Measurements from ENCODE around the gene UBXN11.

UBXN11 gene, protein sequence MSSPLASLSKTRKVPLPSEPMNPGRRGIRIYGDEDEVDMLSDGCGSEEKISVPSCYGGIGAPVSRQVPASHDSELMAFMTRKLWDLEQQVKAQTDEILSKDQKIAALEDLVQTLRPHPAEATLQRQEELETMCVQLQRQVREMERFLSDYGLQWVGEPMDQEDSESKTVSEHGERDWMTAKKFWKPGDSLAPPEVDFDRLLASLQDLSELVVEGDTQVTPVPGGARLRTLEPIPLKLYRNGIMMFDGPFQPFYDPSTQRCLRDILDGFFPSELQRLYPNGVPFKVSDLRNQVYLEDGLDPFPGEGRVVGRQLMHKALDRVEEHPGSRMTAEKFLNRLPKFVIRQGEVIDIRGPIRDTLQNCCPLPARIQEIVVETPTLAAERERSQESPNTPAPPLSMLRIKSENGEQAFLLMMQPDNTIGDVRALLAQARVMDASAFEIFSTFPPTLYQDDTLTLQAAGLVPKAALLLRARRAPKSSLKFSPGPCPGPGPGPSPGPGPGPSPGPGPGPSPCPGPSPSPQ

GRCh38 chr1:26306290-26307229, at the start of gene UBXN11:
Gene UBXN11, minus strand, starts transcription at chr1:26306636. Its CDS starts 3,753 bp downstream, at chr1:26302883.
- DNase-seq = peak; percentile 62 to 98 (median 92)
- intact Hi-C loops (cut with DNase I) = no loop called here

DNA sequence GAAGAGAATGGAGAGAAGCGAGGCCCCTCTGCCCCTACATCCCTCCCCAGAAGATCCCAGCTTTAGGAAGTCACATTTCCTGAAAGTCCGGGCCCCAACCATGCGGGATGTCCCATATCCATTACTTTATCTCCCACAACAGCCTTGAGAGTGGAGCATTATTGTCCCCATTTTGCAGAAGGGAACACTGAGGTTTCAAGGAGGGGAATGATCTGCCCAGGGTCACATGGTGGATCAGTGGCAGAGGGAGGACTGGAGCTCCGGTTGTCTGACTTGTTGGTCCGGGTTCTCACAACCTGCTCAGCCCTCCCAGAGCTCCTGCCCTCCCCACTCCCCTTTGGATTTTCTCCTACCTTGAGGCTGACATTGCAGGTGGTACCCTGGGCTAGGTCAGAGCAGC, 49.7 kb upstream of the UBXN11 start:
- DNase-seq = peak in 2 of 10 donors; percentile 17 to 19
- intact Hi-C loops (cut with DNase I) = no loop called here

- DNase-seq = peak in 1 of 10 donors; percentile 72
- intact Hi-C loops (cut with DNase I) = no loop called here
These were observed 48.5 kb upstream of the UBXN11 start for GRCh38 chr1:26354972-26355371.

DNA sequence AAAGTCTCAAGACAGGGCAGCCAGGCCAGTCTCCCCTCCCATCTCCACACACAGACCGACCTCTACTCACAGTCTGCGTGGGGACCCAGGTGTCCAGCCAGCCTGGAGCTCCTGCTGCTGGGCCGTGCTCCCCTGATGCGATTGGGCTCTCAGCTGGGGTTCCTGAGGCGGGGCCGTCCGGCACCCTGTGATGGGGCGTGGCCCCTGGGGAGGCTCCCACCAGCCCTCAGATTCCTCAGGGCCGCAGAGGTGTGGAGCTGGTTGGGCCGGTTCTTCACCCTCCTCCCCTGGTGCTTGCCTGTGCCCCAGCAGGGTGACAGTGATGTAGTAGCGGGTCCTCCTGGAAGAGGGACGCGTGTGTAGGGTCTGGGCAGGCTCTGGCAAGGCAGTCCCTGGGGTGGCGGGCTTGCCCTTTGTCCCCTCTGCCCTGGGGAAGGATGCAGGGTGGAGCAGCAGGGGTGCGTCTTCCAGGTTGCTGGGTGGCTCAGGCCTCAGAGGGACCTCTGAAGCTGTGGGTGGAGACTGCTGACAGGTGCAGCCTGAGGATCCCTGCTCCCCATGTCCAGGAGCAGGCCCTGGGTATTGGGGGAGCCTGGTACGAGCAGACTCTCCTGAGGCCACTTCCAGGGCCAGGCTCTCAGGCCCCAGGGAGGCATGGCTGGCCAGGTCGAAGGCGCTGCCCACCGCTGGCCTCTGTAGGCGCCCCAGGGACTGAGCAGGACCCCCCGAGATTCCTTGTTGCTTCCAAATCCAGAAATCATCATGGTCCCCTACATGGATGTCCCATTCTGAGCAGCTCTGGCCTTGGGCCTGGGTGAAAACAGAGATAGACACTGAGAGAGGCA, 47.8 kb upstream of the UBXN11 start, which contains the start of gene CRYBG2:
Gene CRYBG2, minus strand, starts transcription at position 155 of the 845 bp plus-strand sequence. CDS start 7,473 bp downstream, outside the sequence.
- peak in 1 of 10 donors; percentile 66 for DNase-seq
- intact Hi-C loops (cut with DNase I) = no loop called here

DNA sequence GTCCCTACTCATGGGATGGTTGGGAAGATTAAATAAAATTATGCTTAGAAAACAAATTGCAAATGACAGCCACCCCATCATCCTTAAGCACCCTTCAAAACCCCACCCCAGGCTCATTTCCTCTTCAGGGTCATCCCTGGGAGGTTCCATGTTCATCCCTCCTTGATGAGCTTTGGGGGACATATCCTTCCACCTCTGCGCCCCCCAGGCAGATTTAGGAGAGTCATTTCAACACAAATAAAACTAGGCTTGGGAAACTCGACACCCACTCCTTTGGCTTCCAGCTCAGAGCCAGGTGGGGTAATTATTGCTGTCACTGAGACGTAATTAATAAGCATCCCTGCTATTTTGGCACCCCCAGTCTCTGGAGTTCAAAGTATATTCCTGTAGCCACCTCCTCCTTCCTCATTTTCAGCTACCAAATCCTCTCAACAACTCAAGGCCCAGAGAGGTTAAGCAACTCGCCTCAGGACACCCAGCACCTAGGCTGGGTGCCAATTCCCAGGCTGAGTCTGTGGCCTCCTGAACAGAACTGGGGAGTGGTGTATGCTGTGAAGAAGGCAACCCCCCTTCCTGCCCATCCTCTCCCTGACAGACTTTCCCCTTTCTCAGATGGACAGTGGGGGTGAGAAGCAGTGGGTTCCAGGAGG, 46.9 kb upstream of the UBXN11 start:
- intact Hi-C loops (cut with DNase I) = no loop called here
- DNase-seq = peak in 1 of 10 donors; percentile 38

- DNase-seq = no peak
- intact Hi-C loops (cut with DNase I) = no loop called here
These were observed 45.9 kb upstream of the UBXN11 start for GRCh38 chr1:26352338-26352679.

DNA sequence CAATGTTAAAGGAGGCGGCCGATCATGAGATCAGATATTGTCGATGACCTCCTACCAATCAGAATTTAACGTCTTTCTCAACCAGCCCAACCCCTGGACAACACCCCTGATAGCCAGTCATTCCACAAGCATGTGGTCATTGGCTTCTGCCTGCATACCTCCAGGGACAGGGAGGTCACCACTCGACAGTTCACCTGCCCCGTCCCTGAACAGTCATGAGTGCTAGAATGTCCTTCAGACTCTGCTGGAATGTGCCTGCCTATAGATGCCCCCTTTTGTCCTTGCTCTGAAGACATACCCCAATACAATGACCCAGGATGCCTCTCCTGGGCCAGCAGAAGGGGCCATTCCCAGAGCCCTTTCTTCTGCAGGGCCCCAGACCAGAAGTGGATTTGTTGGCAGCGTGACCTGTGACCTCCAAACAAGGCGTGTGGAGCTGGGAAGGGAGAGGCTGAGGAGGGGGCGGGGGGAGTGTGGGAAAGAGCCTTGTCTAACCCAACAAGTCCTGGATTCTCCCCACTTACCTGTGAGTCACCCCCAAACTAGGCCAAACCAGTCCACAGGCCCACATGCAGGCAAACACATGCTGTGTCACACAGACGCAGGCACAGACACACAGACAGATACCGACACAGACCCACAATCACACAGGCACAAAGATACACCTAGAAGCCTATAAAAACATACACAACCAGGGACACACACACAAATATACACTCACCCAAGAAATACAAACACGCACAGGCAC, 45.3 kb upstream of the UBXN11 start:
- no peak for DNase-seq
- intact Hi-C loops (cut with DNase I) = no loop called here

- intact Hi-C loops (cut with DNase I) = no loop called here
- DNase-seq = no peak
These were observed 44.5 kb upstream of the UBXN11 start for GRCh38 chr1:26350701-26351589.

DNA sequence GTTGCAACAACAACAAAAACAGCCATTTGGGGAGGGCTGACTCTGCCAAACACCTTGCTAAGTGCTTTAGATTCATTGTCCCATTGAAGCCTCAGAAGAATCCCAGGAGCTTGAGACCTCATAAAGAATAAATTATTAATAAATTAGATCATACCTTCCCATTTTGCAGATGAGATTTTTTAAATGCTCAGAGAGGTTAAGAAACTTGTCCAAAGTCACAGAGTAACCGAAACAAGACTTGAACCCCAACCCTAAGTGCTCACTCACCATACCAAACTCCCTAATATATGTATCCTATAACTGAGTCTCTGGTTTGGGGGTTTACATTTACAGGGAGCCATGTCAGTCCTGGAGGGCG, 43.9 kb upstream of the UBXN11 start:
- intact Hi-C loops (cut with DNase I) = no loop called here
- DNase-seq = no peak

- intact Hi-C loops (cut with DNase I) = no loop called here
- no peak for DNase-seq
These were observed 43.4 kb upstream of the UBXN11 start for GRCh38 chr1:26349877-26350244.

GRCh38 chr1:26349188-26349876, 42.9 kb upstream of the UBXN11 start:
- no peak for DNase-seq
- intact Hi-C loops (cut with DNase I) = no loop called here

- no peak for DNase-seq
- intact Hi-C loops (cut with DNase I) = no loop called here
These were observed 40.0 kb upstream of the UBXN11 start for GRCh38 chr1:26346274-26347033.

DNA sequence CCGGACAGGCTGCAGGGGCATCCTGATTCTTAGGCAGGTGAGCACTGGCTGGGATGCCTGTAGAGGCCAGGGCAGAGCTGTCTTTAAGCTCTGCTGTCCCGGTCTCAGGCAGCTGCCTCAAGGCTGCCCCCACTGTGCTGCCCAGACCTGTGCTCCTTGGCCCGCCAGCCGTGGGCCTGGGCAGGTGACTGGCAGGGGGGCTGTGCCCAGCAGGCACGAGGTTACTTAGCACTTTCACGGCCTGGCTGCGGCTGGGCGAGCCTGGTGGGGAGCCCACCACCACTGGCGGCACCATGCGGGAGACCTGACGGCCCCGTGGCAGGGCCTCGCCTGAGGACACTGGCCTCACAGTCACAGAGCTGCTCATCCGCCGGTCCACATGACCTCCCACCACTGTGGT, 39.3 kb upstream of the UBXN11 start:
- DNase-seq = no peak
- intact Hi-C loops (cut with DNase I) = no loop called here

DNA sequence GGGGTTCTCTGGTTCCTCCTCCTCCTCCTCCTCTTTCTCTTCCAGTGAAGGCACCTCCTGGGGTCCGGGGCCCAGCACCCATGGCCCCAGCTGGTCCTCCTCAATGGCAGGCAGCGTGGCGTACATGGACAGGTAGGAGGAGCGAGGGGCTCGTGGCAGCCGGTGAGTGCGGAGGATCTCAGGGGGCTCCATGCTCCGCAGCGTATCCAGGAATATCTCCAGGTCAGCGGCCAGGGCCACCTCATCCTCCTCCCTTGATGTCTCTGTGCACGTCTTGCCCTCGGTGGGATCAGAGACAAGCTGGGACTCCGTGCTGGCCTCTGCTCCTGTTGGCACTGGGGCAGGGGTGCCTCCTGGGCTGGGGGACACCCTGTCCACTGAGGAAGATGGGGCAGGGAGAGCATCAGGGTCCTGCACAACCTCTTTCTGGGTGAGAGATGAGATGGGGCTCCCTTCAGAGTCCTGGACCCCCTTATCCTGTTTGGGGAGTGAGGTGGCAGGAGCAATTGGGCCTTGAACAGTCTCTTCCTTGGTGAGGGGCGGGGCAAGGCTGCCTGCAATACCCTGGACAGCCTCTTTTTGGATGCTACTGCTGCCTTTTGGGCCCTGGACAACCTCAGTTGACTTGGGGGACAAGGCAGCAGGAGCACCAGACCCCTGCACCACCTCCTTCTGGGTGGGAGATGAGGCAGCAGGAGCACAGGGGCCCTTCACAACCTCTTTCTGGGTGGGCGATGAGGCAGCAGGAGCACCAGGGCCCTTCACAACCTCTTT, 37.9 kb upstream of the UBXN11 start:
- DNase-seq = no peak
- intact Hi-C loops (cut with DNase I) = no loop called here

DNA sequence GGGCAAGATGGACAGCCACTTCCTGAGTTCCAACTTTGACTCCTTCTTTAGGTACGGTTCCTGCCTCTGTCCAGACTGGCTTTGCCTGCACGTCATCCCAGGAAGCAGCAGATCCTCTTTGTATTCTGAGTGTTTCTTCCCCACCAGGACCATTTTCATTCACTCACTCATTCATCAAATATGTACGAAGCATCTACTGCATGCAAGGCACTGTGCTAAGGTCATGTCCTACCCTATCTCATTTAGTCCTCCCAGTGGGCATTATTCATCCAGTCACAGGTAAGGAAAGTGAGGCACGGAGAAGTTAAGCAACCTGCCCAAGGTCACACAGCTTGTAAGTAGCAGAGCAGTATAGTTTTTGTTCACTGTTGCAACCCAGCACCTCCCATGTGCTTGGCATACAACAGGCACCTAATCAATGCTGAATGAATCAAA, 33.6 kb upstream of the UBXN11 start:
- DNase-seq = no peak
- intact Hi-C loops (cut with DNase I) = no loop called here

- intact Hi-C loops (cut with DNase I) = no loop called here
These were observed 32.2 kb upstream of the UBXN11 start for GRCh38 chr1:26338670-26339069.

More at GRCh38 chr1:26338670-26339069, 32.2 kb upstream of the UBXN11 start:
- DNase-seq = no peak
